OCI-M1 (cell line): ENCODE measurements around the gene KCNJ11.

Source experiments
- DNase-seq: peaks from one replicate; lab custom pipeline; 2025; lab: John Stamatoyannopoulos, UW

The KCNJ11 gene

DNA sequence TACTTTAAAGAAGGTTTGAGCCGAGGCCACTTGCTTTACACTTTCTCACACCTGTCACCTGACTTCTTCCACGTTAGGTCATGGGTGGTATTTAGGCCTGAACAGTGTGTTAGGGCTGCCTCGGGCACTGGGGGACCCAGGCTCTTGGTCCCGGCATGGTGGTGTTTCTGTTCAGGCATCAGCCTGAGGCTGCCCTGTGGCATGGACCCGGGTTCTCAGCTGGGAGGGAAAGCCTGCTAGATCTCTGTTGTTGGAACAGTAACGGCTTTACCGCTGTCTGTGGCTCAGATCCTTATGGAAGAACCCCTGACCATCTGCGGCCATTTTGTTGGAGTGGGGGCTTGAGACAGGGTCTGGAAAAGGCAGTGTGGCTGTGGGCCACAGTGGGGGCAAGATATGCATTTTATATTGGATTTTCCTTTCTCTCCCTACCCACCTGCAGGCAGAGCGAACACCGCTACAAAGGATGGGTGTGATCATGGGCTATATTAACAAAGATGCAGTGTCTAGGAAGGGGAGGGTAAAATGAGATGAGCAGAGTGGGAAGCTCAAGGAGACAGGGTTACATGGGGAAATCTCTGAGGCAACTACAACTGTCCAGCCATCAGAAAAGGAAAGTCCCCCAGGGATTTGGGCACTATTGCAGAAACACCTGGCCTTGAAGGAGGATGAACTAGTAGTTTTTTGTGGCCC is 1.6 kb upstream of the KCNJ11 start:
- DNase-seq = no peak

DNA sequence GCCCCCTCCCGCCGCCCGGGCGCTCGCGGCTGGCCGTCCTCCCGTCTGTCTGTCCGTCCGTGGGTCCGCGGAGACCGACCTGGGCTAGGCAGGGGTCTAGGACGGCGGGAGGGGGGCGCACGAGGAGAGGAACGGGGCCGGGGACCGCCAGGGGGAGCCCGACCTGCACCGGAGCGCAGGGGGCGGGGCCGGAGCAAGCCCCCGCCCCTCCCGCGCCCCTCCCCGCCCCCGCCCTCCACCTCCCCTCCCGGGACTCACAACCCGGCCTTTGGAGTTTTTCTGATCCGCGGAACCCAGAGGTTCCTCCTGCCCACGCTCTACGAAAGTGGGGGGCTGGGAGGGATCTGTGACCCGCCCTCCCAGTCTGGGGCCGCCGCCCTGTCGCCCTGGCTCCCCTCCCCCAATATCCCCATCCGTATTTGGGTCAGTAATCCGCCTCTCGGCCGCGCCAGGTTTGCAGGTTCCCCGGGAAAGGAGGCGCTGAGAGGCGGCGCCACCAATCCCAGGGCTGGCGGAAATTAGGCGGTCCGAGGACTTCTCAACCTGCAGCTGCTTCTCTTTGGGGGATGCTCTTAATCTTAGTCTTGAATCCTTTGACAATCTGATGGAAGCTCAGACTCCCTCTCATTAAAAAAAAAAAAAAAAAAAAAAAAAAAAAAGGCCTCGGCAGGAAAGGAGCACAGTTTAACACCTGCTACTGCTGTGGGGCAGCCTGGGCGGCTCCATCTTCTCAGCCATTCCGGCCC is 925 bp upstream of the KCNJ11 start:
- peak; percentile 77 for DNase-seq

DNA sequence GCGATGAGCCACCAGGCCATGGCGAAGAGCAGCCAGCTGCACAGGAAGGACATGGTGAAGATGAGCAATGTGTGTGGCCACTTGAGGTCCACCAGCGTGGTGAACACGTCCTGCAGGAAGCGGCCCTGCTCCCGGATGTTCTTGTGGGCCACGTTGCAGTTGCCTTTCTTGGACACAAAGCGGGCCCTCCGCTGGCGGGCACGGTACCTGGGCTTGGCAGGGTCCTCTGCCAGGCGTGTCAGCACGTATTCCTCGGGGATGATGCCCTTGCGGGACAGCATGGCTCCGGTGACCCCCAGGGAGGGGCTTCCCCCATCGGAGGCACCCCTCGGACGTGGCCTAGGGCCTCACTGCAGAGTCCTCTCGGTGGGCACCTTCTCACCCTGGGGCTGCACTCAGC is 648 bp downstream of the KCNJ11 start:
- no peak for DNase-seq

DNA sequence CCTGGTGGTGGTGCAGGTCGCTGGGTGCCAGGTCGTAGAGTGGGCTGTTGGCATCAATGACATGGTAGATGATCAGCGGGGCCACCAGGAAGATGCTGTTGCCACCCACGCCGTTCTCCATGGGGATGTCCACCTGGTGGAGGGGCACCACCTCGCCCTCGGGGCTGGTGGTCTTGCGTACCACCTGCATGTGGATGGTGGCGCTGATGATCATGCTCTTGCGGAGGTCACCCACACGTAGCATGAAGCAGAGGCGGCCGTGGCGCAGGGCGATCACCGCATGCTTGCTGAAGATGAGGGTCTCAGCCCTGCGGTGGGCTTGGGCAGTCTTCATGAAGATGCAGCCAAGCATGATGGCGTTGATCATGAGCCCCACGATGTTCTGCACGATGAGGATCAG is 1.2 kb downstream of the KCNJ11 start:
- no peak for DNase-seq

DNA sequence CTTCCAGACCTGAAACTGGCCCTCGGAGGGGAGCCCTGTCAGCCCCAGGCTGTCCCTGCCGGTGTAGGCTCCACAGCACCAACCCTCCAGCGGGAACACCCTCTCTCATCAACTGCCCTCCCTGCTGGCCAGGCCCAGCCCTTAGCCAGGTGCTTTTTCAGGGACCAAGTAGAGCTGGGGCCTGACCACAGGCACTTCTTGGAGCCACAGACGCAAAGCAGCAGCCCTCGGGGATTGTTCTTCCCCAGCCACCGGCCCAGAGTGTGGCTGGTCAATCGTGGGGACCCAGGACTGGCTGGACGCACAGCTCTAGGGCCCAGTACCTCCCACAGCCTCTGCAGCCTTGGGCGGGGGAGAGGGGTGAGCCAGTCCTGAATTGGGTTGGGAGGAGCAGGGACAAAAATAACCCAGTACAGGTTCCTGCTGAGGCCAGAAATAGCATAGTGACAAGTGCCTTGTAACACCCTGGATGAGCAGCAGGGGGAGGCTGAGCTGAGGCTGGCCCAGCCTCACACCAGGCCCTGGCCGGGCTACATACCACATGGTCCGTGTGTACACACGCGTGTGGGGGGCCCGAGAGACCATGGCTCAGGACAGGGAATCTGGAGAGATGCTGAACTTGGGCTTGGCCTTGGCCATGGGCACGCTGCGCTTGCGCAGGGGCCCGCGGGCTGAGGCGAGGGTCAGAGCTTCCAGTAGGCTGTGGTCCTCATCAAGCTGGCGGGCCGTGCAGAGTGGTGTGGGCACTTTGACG is 2.0 kb downstream of the KCNJ11 start:
- peak; percentile 78 for DNase-seq

DNA sequence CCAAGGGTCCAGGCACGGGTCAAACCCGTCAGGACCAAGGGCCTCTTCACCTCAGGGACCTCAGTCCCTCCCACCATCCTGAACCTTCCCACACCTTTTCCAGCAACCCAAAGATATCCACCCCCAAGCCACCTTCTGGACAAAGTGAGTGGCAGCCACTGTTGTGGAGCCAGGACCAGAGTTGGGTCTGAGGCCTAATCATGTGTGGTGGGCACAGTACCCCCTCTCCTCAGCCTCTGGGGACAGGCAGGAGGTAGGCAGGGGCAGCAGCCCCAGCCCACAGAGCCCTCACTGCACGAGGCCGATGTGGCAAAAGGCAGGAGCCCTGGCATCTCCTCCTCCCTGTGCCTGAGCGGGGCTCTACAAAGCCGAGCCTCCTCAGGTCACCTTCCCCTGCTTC is 2.5 kb downstream of the KCNJ11 start:
- no peak for DNase-seq

DNA sequence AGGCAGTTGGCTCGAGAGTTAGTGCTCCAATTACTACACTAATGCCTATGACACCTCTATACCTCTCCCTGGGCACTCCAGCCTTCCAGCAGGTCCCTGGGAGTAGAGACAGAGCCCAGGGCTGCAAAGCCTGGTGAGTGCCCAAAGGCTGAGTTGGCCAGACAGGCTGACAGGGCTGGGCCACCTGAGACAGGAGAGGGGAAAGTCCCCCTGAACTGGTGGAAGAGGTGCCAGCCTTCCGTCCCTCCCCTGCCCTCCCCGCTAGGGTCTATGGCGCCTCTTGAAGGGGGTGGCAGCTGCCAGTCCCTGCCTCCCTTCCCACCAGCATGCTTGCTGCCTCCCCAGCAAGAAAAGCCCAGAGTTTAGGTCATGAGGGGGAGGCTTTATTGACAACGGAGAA is 3.0 kb downstream of the KCNJ11 start:
- no peak for DNase-seq

DNA sequence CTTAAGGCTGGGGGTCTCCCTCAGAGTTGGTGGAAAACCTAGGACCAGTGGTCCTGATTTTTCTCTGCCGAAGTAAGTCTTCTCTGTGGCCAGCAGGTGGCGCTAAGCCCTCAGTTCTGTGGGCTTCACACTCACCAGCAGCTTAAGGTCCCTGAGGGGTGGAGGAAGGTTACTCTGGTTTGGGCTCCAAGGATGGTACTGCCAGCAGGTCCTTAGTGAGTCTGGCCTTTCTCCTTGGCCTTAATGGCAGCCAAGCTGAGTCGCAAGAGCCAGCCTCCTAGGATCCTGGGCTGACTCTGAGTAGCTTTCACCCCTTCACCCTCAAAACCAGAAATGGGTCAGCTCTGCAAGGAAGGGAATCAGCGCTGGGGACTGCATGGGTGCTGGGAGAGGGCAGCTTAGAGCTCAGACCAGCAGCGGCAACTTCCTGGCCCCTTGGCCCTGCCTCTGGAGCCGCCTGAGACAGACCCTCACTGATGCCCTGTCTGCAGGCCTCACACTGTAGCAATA is 4.4 kb downstream of the KCNJ11 start:
- DNase-seq = peak; percentile 84

DNA sequence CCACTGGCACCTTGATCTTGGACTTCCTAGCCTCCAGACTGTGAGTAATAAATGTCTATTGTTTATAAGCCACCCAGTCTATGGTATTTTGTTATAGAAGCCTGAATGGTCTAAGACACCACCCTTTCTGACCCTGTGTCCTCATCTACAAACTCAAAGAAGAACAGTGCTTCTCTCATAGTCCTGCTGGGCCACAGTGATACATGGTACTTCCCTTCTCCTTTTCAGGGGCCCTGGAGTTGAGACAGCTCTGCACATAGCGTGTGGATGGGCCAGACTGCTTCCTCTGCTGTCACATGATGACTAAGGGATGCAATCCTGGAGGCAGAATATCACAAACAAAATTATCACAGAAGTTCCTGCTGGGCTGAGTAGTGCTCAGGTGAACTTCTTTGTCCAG is 5.0 kb downstream of the KCNJ11 start:
- no peak for DNase-seq

DNA sequence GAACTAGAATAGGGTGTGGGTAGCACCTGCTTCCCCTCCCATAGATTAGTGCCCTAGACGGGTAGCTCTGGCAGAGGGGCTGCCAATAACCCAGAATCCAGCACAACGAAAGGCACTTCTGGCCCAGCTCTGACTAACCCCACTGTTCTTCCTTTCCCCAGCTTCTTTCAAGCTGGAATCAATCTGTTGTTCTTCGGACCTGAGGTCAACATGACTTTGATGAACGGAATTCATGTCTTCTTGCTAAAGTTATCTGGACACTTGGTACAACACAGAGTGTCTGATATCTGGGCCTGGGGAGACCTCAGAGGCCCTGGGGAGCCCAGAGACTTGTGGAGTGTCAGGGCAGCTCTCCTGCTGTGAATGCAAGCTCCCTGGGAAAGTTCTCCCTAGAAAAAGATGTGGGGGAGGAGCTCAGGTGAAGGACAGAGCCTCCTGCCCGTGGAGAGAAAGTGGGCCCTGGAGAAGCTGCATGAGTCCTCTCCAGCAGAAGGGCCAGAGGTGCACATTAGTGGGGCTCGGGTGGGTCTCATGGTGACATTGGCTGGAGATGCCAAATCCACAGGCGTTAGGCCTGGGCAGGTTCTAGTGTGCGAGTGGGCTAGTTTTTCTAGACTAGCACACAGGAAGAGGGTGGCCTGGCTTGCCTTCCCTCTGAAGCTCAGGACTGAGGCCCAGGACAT is 6.3 kb downstream of the KCNJ11 start:
- DNase-seq = no peak

DNA sequence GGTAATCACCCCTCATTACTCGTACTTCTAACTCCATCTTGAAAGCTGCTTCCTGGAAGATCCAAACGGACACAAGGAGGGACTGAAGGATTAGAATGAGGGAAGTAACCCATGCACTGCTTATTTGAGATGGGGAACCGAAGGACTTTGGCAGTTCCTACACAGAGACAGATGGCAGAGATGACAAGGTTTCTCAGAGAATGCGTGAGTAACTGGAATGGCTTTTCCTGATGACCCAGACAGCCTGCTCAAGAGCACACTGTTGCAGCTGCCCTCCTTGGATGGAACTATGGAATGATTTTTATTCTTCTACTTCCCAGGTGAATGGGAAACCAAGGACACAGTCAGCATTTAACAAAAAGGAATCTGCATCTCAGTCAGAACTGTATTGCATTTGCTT is 7.3 kb downstream of the KCNJ11 start:
- no peak for DNase-seq

DNA sequence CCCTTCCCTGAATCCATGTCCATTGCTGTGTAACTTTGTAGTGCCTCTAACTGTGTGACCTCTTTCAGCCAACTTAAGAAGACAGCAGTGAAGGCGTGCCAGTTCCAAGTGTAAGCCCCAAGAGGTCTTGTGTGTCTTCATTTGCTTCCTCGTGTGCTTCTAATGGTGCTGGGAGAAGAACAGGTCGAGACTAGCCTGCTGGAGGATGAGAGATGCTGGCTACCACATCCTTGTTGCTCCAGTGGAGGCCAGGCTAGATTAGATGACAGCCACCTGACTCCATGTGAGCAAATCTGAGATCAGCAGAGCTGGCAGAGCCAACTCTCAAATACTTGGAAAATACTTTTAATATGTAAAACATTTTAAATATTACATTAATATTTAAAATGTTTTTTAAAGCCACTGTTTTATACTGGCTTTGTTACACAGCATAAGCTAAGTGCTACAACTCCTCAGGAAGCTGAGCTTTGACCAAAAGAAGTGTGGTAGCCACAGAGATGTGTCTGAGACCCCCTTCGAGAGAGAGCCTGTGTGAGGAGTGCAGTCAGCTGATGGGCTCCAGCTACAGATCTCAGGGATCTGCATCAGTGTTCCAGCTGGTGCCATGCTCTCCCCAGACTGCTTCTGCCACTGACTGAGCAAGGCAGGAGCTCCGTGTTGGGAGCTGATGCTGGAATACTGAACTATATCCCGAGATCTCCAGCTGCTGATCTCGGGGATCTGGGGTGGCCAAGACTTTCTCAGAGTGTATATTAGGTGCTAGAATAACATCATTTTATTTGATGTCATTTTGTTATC is 8.9 kb downstream of the KCNJ11 start:
- no peak for DNase-seq

DNA sequence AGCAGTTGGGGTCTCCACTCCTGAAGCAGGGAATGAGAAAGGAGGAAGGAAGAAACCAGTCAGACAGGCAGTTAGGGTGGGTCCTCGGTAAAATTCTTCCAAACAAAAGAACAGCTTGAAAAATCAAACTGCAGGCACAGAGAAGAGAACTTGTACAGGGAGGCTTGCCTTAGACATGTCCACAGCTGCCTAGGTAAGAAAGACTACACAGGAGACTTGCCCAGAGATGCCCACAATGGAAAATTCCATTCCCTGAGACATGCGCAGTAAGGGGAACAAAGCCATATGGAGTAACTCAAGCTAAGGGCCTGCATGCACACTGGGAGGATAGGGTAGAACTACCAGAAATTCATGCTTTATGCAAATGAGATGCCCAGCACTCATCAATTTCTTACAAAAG is 9.8 kb downstream of the KCNJ11 start:
- no peak for DNase-seq

DNA sequence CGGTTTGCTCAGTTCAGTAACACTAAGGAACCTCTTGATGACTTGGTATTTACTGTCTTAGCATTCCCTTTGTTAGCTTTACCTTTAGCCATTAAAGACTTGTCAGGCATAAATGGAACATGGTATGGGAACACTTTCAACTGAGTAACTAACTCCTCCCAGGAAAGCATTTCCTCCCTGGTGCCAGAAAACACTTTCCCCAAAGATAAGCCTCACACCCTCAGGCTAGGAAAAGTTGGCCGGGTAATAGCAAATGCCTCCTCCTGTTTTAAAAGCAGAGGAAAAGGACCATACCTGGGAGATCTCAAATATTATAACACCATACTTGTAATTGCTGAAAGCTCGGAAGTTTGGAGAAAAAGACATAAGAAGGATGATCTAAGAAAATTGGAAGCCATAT is 12.0 kb downstream of the KCNJ11 start:
- no peak for DNase-seq

DNA sequence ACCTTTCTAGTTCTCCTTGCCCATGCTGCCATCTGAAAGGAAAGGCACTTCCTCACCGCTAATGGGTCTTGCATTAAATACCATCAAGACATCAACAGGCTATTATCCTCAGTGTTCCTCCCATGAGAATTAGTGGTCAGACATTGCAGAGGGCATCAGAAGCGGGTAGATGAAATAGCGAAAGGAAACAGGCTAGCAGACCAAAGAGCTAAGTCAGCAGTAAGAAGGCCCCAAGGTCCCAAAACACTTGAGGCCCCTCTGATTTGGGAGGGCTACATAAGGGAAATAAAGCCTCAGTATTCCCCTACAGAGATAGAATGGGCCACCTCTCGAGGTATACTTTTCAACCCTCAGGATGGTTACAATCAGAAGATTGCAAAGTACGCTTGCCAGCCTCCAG is 12.9 kb downstream of the KCNJ11 start:
- DNase-seq = no peak

DNA sequence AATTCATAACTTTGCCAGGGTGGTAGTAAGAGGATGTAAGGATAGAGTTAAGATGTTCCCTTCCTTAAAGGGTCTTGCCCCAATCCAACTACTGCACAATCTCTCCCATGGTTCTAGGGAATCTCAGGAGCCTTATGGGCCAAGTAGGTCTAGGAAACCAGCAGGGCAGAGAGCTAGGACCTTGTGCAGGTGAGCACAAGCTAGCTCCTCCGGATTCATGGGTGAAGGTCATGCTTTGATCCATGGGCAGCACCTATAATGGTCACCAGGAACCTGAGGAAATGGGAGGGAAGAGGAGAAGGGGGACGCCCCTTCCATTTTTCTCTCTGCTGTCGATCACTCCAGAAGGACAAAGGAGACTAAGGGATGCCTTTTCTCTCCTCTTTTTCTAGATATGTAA is 16.8 kb downstream of the KCNJ11 start:
- DNase-seq = peak; percentile 42

DNA sequence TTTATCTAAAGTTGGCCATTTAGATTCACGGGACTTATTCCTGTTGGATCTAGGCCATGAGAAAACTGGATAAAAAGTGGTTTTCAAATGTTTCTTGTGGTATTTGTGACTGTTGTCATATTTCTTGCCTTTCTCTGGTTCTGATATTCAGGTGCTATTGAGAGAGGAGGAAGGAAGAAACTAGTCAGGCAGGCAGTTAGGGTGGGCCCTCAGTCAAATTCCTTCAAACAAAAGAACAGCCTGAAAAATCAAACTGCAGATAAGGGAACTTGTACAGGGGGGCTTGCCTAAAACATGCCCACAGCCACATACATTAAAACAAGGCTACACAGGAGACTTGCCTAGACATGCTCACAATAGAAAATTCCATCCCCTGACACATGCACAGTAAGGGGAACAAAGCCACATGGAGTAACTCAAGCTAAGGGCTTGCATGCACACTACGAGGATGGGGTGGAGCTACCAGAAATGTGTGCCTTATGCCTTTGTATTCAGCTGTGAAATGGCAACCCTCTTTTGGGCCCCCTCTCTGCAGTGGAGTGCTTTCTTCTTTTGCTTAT is 18.7 kb downstream of the KCNJ11 start:
- DNase-seq = no peak

DNA sequence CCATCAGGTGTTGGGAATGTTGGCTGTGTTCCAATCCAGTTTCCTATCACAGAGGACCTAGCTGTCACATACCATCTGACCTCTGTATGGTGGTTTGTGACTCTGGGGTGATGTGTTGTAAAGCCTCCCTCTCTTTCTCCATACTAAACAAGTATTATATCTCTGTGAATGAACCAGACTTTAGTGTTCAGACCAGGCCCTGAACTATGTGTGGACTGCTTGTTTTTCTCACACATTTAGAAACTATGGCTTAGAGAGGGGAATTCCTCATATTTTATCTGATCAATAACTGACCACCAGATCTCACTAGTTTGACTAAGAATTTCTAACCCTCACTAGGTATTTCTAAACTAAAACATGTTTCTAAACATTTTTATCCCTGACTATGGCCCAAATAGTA is 19.4 kb downstream of the KCNJ11 start:
- no peak for DNase-seq

DNA sequence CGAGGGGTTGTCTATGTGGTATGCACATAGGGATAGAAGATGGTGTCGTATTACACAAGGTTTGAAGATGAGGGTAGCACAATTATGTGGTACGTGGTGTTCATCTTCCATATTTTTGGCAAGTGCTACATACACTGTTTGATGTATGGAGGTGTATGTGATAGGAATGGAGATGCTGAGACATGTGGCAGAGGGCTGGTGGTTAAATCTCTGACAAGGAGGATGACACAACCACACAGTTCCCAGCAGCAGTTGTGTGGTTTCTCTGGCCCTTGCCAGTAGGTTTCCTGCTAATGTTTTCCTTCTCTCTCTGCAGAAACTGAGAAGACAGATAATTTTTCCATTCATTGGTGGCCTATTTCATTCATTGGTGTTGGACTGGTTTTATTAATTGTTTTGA is 19.9 kb downstream of the KCNJ11 start:
- DNase-seq = no peak

DNA sequence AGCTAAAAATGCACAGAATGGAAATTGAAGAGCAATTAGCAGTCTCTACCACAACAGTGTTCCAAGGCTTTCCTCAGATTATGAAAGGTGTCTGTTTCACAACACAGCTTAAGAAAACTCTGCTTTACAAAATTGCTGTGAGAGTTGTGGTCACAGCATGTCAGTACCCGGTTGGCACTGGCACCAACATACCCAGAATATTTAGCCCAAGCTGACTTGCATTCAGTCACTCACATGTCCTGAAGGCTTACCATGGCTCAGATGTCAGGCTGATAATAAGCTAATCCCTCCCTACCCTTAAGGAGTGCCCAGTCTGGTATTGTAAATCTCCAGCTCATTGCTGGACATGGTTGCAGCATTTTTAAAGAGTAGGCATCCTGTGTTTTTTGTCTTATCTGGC is 22.0 kb downstream of the KCNJ11 start:
- DNase-seq = no peak

DNA sequence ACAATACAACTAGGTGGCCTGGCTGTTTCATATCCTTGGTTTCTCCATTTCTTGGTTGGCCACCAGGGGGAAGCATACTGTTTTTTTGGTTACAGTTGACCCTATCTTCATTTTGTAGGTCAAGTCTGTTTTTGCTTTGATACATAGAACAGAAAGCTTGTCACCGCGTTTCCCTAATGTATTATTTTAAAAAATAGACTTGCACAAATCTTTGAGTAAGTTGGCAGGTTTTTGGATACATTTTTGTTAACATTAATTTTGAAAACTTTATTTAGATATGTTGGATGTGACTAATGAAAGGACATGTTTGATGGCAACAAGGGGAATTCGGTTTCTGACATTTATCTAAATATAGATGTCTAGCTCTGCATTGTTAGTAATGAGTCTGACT is 33.9 kb downstream of the KCNJ11 start:
- peak; percentile 90 for DNase-seq
